HG02763 (cell line): ENCODE measurements around the gene ATP11A.

Experiments used
- ATAC-seq: cut with Tn5 transposase; IDR thresholded peaks from one replicate; pipeline ENCODE4 v1.9.1; 2021; ENCODE audit warnings: mild to moderate bottlenecking, moderate library complexity; ENCODE audit not compliant: unreplicated experiment

ATP11A gene

DNA sequence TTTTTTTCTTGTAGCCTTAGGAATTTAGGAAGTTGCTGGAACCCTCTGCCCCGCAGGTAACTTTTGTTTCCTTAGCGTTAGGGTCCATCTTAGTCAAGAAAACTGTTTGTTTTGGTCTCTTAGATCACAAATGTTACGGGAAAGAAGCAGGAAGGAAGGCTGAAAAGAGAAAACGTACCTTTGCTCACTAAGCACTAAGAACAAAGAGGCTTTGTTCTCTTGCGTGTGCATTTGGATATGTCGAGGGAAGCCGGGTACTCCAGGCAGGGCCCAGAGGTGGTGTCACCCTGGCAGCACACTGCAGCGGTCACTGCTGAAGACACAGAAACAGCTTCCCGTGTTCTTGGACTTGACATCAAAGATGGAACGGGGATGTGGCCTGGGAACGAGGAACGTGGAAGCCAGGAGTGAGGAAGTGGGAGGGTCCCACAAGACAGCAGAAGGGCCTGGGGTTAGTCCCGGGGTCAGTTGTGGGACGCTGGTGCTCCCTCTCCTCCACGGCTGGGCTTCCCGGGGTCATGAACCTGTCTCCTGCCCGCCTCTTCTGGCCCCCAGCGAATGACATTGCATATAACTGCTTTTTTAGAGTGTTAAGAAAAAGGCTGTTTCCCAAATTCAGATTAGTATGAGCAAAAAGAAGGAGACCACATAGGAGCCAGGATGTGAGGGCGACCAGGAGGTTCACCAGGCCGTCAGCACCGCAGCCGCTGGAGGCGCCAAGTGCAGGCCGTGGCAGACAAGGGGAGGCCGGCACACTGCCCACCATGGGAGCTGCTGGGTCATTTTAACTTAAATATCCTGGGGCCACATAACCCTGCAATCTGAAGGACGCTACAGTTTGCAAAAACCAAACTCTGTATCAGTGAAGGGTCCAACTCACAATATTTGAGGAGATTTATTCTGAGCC is 31.6 kb downstream of the ATP11A start:
- ATAC-seq = no peak

- ATAC-seq = no peak
Observed at GRCh38 chr13:112722433-112723263, 32.8 kb downstream of the ATP11A start.

- no peak for ATAC-seq
Observed at GRCh38 chr13:112723771-112724170, 33.9 kb downstream of the ATP11A start.

DNA sequence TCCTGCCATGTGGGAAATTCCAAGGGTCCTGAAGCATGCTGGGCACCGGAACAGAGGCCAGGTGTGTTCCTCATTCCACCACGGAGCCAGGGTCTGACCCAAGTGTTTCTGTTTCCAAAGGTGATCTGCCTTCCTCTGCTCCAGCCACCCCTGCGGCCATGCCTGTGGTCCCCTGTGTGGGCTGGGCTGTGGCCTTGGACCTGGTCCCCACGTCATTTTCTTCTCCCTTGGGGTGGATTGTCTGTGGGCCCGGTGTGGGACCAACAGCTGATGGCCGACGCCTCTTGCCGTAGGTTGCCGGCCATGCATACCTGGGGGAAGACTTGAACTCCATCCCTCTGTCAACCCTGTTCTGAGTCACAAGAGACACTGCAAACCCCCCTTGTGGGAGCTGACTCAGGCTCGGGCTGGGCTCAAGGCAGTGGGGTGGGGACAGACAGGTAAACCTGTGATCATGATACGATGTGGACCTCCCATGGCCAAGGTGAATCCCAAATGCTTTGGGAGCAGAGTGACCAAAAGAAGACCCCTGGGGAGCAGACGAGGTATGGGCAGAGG is 35.0 kb downstream of the ATP11A start:
- no peak for ATAC-seq

GRCh38 chr13:112725346-112726015 is 35.6 kb downstream of the ATP11A start:
- ATAC-seq = no peak

DNA sequence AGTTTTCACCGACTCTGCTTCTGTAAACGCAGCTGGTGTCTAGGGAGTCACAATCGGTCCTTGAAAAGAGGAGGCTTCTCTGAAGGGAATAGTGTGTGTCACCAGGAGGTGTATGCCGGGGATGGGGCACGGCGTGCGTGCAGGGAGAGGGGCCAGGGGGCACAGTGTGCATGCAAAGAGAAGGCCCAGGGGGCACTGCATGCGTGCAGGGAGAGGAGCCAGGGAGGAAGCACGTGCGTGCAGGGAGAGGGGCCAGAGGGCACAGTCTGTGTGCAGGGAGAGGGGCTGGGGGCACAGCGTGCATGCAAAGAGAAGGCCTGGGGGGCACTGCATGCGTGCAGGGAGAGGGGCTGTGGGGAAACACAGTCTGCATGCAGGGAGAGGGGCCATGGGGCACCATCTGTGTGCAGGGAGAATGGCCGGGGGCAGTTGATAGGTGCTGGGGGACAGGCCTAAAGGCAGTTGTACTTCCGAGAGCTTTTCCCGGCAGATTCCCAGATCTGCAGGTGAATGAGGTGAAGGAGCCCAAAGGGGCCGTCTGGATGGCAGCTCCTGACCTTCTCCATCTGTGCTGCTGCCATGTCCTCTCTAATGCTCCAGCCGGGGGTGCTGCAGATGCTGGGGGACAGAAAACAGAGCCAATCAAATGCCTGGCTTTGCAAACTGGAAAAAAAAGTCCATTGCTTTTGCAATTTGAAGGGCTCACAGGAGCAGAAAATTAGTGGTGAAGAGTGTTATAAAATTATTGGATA is 36.4 kb downstream of the ATP11A start:
- no peak for ATAC-seq

GRCh38 chr13:112727581-112727980 is 37.7 kb downstream of the ATP11A start:
- ATAC-seq = no peak

DNA sequence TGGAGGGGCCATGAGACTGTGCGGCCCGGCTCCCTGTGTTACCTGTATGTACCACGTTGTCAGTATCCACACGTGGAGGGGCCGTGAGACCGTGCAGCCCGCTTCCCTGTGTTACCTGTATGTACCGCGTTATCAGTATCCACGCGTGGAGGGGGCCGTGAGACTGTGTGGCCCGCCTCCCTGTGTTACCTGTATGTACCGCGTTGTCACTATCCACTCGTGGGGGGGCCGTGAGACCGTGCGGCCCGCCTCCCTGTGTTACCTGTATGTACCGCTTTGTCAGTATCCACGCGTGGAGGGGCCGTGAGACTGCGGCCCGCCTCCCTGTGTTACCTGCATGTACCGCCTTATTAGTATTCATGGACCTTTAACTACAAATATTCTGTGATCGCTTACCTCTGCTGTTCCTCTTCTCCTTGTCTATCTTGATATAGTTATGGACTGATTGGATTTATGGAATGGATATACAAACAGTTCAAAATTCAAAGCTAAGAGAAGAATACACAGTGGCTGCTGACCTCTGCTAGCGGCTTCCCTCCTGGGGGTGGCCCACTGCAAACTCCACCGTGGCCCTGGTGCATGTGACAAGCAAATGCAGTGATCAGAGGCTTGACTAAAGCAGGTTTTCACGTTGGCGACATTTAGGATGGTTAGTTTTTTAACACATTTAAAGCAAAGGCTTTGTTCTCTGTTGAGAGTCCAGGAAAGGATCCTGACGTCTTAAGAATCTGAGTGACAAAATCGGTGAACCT is 38.7 kb downstream of the ATP11A start:
- no peak for ATAC-seq

- no peak for ATAC-seq
Observed at GRCh38 chr13:112729408-112729807, 39.6 kb downstream of the ATP11A start.

GRCh38 chr13:112730157-112730671 is 40.4 kb downstream of the ATP11A start:
- no peak for ATAC-seq

DNA sequence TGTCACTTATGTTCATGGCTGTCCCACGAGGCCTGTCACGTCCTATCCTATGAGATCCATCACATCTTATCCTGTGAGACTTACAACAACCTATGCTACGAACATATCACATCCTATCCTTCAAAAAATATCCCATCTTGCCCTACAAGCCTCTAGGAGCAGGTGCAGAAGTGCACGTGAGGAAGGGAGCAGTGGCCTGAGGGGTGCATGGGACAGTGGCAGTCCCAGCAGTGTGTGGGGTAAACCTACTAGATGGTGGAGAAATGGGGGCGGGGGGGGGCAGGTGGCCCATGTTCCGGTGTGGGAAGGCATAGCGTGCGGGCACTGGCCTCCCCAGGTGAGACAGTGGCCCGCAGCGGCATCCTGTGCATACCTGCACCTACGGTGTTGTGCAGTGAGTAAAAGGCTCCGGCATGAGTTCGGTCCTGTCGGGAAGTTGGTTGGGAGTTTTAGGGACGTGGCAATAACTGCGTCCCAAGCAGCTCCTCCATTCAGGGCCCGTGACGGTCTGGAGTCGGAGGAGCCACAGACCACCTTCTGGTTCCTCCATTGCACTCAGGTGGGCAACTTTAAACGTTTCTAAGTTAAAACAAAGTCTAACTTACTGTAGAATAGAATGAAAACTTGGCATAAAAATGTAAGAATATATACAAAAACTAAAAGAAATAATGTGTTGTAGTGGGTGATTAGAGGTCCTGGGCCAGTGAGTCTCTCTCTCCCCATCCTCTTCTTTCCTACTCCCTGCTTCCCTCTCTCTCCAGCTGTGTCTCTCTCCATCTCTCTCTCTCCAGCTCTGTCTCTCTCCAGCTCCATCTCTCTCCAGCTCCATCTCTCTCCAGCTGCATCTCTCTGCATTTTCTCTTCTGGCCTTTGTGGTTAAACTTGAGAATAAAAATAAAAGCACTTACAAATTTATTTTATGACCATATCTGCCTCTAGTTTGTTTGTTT is 42.1 kb downstream of the ATP11A start:
- no peak for ATAC-seq

DNA sequence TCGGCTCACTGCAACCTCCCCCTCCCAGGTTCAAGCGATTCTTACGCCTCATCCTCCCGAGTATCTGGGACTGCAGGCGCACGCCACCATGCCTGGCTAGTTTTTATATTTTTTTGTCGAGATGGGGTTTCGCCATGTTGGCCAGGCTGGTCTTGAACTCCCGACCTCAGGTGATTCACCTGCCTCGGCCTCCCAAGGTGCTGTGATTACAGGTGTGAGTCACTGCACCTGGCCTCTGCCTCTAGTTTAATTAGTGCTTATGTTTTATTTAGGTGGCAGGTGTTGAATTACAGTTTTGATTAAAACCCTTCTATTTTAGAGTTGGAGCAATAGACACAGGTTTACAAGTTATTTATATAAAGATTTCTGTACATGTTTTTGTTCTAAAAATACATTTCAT is 42.8 kb downstream of the ATP11A start:
- ATAC-seq = no peak

GRCh38 chr13:112733112-112733511 is 43.3 kb downstream of the ATP11A start:
- ATAC-seq = no peak

DNA sequence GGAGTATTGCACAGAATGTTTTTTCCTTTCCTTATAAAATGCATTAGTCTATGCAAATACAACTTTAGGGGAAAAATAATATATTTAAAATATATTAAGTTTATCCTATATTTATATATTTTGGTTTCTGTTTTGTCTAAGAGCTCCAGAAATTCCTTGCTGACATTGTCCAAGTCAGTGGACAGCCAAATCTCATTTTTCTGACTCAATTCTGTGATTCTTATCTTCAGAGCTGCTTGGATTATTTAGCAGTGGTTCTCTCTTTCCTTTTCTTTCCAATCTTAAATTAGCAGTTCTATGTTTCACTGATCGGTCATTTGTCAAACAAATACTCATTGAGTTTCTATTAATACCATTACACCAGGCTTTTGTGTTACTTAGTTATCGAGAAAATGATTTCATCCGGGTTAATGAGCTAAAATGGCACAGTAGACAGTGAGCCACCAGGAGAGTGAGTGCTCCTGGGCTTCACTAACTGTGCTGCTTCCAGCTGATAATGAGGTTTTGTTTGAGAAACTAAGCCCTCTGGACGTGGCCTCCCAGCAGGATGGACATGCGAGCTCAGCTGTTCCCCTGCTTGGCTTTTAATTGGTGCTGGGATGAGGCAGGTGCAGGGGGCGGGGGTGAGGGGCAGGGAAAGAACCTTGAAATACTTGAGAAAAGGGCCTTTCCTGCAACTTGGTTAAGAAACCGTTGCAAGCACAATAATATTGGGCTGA is 44.0 kb downstream of the ATP11A start:
- ATAC-seq = no peak

DNA sequence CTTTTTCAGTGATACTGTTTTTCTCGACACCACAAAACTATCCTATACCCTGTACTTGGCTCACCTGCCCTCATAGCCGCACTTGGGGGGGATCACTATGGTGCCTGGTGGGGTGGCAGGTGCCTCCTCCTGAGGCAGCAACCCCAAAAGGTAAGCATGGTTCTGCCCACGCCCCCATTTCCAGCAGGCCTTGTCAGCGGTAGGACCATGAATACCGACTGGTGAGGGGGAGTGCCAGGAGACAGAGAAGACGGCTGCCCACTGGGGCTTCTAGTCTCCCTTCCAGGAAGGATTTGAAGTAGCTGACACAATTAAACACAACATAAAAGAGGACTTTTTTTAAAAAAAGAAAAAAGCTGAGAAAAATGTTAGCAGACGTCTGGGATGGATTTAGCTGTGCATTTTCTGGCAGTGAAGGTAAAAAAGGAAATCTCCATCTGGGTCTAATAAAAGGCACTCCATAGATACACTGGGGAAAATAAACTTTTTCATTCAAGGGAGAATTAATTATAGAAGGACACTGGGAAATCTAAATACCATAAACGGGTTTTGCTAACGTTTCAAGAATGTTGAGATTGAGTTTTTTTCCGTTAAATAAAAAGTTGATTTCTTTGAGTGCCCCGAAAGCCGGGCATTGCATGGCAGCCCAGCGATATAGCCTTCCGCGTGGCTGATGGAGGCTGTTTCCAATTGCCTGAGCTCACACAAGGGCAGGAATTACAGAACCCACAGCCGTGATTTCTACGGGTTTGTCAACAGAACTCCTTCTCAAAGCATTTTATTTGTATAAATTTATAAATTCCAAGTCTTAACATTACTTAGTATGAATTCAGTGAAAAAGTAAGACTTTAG is 45.1 kb downstream of the ATP11A start:
- ATAC-seq = no peak

- ATAC-seq = no peak
Observed at GRCh38 chr13:112735791-112736190, 46.0 kb downstream of the ATP11A start.

DNA sequence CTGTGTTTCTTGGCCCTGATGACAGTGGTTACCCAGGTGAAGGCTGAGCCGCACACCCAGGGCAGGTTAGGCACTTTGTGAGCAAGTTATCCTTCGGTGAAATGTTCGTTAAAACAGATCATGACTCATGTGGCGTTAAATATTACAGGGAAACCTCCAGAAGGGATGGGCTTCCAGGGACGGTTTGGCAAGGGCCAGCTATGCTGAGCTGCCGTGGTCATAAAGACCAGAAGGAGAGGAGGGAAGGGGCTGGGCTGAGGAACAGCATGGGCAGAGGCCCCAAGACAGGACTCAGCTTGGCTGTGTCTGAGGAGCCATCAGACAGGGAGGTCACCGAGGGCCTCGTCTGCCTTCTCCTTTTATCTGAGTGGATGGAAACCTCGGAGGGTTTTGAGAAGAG is 47.5 kb downstream of the ATP11A start:
- no peak for ATAC-seq
